GM18499 (cell line): ENCODE measurements around the gene PPEF1.
"Not testable (repeated sequence)": the region's sequence is repeated elsewhere in the genome, so short reads cannot be mapped to it uniquely, and the experiment has no call there.

ENCODE experiments used
- ATAC-seq: cut with Tn5 transposase; IDR thresholded peaks from one replicate; pipeline ENCODE4 v1.9.1; 2021; ENCODE audit warnings: moderate number of reproducible peaks; ENCODE audit not compliant: insufficient read depth, unreplicated experiment

PPEF1 gene

GRCh38 chrX:18789916-18790315 lies 82.5 kb downstream of the PPEF1 start:
- no peak for ATAC-seq

- no peak for ATAC-seq
These were observed 85.4 kb downstream of the PPEF1 start for GRCh38 chrX:18792828-18793227.

- ATAC-seq = no peak
These were observed 86.2 kb downstream of the PPEF1 start for GRCh38 chrX:18793601-18794089.

GRCh38 chrX:18797141-18797540 lies 89.7 kb downstream of the PPEF1 start:
- no peak for ATAC-seq

- no peak for ATAC-seq
These were observed 92.5 kb downstream of the PPEF1 start for GRCh38 chrX:18799911-18800310.

- no peak for ATAC-seq
These were observed 102.2 kb downstream of the PPEF1 start for GRCh38 chrX:18809641-18810040.

- ATAC-seq = no peak
These were observed 103.0 kb downstream of the PPEF1 start for GRCh38 chrX:18810416-18810815.

- no peak for ATAC-seq
These were observed 117.9 kb downstream of the PPEF1 start for GRCh38 chrX:18825375-18825774.

GRCh38 chrX:18828832-18829404 lies 121.5 kb downstream of the PPEF1 start:
- no peak for ATAC-seq

- ATAC-seq = no peak
These were observed 125.8 kb downstream of the PPEF1 start for GRCh38 chrX:18833071-18833731.

- ATAC-seq = not testable (repeated sequence)
These were observed 140.5 kb downstream of the PPEF1 start for GRCh38 chrX:18847901-18848300.

- peak; percentile 87 for ATAC-seq
These were observed 148.6 kb downstream of the PPEF1 start for GRCh38 chrX:18855919-18856644.

GRCh38 chrX:18856645-18856997 lies 149.2 kb downstream of the PPEF1 start:
- ATAC-seq = no peak

GRCh38 chrX:18861511-18861910 lies 154.1 kb downstream of the PPEF1 start:
- ATAC-seq = no peak

GRCh38 chrX:18864390-18864920 lies 157.0 kb downstream of the PPEF1 start:
- no peak for ATAC-seq

- no peak for ATAC-seq
These were observed 163.9 kb downstream of the PPEF1 start for GRCh38 chrX:18871161-18871890.

GRCh38 chrX:18871970-18872369 lies 164.5 kb downstream of the PPEF1 start:
- no peak for ATAC-seq

- ATAC-seq = no peak
These were observed 165.2 kb downstream of the PPEF1 start for GRCh38 chrX:18872621-18873020.

- ATAC-seq = no peak
These were observed 165.8 kb downstream of the PPEF1 start for GRCh38 chrX:18873189-18873791.

GRCh38 chrX:18873836-18874235 lies 166.4 kb downstream of the PPEF1 start:
- no peak for ATAC-seq
